Kidney glomerular epithelial cell (primary cell): ENCODE results near the gene DBF4B.

Source experiments
- DNase-seq: peaks from one replicate; lab custom pipeline; 2025; lab: John Stamatoyannopoulos, UW

Gene DBF4B

GRCh38 chr17:44760474-44761308 lies 52.2 kb downstream of the DBF4B start:
- no peak for DNase-seq

- DNase-seq = no peak
Measured at GRCh38 chr17:44761932-44762810, 53.7 kb downstream of the DBF4B start.

DNA sequence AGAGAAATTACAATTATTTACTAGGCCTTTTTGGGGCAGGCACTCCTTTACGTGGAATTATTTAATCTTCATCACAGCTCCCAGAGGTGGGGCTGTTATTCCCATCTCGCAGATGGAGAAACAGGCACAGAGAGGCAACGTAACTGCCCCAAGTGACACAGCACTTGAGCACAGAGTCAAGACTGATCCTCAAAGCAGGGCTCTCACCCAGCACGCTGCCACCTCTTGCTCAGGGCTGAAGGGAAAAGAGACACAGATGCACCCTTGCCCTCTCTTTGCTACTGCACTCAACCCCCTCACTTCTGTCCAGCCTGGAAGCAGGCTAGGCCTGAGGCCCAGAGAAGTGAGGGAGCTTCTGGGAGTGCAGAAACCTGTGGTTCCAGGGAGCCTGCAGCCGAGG lies 54.7 kb downstream of the DBF4B start:
- no peak for DNase-seq

- no peak for DNase-seq
Measured at GRCh38 chr17:44765965-44766364, 57.5 kb downstream of the DBF4B start.

DNA sequence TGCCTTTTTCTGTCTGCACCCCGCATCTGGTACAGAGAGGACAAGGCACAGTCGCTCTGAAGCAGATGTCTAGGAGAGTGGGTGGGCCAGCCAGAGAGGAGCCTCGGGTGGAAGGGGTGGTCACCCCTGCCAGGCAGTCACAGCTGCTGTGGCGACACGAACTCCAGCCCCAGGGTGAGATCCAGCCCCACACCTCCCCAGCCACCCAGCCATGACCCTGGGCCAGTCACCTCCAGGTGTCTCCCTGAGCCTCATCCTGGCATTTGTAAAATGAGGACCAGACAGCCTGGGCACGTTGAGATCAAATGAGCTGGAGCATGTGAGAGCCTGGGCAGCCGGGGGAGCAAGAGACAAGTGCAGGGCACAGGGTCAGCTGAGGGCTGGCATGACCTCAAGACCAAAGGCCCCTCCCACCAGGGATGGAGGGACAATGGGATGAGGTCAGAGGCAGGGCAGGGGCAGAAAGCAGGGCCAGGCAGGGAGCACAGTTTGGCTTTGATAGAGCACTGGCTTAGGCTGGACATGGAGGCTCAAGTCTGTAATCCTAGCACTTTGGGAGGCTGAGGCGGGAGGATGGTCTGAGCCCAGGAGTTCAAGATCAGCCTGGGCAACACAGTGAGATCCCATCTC lies 58.1 kb downstream of the DBF4B start:
- no peak for DNase-seq

- no peak for DNase-seq
Measured at GRCh38 chr17:44767493-44767892, 59.0 kb downstream of the DBF4B start.

DNA sequence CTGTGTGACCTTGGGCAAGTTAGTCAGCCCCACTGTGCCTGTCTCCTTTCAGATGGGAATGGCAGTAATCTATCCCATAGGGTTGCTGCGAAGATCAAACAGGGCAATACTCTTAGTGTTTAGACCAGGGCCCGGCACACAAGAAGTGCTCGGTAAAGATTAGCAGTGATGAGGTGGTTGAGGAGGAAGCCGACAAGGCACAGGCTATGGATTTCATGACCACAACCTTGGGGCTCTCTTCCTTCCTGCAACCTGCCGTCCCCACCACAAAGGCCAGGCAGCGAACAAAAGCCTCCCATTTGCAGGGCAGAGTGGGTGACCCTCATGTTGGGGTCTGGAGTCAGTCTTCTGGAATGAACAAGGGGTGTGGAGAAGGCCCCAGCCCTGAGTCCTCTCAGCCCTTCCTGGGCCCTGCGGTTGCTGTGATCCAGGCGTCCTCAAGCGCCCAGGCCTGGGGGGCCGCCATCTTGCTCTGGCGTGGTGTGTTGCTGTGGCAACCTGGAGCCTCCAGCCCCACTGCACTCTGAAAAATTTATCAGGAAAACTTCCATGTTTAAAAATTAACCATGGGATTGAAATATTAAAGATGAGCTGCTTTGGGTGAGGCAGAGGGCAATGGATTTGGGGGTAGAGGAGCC lies 60.2 kb downstream of the DBF4B start:
- DNase-seq = no peak

- no peak for DNase-seq
Measured at GRCh38 chr17:44769230-44769629, 60.8 kb downstream of the DBF4B start.

- no peak for DNase-seq
Measured at GRCh38 chr17:44769647-44770084, 61.2 kb downstream of the DBF4B start.

DNA sequence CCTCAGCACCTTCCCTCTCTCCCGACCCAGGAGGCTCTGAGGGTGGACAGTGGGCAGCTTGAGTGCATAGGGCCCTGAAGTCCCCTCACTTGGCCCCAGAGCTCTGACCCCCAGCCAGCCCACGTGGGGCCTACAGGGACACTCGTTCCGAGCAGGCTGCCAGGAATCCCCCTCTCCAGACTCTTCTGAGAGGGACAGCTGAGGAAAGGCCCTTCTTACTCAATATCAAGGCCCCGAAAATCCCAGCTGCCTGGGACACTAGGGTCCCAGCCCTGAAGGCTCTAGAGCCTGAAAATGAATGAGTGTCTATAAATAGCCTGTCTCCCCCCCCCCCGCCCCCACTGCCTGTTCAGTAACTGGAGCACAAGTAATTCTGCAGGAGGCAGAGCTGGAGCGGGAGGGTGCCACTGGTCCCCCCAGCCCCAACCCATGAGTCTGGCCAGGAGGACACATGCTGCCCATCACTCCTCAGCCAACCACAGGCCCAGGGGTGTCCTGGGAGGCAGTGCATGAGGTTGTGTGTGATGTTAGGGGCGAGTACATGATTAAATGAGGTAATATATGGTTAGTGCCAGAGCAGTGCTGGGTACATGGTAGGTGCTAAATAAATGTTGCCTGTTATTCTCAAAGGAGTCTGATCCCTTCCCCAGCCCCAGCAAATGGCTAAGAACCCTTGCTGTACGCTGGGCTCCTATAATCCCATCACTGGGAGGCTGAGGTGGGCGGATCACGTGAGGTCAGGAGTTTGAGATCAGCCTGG lies 61.9 kb downstream of the DBF4B start:
- no peak for DNase-seq

DNA sequence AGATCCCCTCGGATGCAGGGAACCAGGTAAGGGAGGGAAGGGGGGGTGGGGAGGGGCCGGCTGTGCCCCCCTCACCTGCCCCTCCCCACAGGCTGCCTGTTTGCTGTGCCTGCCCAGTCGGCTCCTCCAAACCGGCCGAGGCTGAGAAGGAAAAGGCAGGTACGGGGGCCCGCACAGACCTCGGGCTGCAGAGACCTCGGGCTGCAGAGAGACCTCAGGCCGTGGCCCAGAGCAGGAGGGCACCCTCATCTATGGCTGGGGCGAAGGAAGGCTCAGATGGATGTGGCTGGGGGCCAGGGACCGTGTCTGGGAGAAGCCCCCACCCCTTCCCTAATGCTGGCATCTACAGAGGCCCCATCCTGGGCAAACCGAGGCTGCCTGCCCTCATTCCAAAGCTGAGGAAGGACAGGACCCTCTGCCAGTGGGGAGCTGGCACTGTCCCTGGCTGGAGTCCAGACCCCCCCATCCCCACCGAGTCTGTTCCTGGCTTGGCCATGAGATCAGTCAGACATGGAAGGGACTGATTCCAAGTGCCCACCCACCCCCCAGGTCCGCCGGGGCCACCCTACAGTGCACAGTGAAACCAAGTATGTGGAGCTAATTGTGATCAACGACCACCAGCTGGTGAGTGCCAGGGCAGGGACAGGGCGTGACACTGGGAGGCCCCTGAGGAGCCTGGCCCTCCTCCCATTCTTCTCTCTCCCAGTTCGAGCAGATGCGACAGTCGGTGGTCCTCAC lies 64.0 kb downstream of the DBF4B start:
- no peak for DNase-seq

DNA sequence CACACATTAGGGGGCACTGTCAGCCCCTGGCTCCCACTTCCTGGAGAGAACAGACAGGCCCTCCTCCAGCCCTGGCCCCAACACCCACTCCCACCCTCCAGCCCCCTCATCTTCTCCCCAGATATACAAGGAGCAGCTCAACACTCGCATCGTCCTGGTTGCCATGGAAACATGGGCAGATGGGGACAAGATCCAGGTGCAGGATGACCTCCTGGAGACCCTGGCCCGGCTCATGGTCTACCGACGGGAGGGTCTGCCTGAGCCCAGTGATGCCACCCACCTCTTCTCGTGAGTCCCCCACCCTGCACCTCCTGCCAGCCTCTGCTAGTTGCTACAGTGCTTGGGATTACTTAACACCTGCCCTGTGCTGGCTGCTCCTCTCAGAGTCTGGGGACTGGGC lies 64.7 kb downstream of the DBF4B start:
- no peak for DNase-seq

DNA sequence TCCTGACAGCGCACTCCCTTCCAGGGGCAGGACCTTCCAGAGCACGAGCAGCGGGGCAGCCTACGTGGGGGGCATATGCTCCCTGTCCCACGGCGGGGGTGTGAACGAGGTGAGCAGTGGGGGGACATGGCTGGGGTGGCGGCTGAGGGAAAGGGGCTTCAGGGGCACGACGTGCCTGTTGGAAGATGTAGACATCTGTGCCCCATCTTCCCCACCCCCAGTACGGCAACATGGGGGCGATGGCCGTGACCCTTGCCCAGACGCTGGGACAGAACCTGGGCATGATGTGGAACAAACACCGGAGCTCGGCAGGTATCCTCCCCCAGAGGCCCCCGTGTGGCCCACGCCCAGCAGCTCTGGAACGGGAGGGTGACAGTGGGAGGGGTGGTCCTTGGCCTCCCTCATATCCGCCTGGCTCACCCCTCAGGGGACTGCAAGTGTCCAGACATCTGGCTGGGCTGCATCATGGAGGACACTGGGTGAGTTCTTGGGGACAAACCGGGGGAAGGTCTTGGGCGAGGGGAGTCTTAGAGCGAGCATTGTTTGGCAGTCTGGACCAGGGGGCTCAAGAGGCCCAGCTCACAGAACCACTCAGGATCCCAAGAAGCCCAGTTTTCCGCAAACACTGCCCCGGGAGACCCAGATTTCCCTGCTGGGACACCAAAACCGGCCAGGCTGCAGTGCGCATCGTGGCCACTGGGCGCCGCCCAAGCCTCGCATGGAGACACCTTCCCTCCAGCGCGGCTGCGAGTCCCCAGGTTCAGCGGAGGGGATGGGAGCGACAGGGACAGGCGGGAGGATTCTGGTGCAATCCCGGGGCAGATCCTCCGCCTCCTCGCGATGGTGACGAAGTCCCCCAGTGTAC lies 66.0 kb downstream of the DBF4B start:
- DNase-seq = peak; percentile 42

GRCh38 chr17:44775136-44775837 lies 66.8 kb downstream of the DBF4B start:
- peak; percentile 91 for DNase-seq

- DNase-seq = no peak
Measured at GRCh38 chr17:44775838-44776621, 67.6 kb downstream of the DBF4B start.

- no peak for DNase-seq
Measured at GRCh38 chr17:44776628-44777393, 68.3 kb downstream of the DBF4B start.
